Measurements from ENCODE around the gene BAIAP2. TPM values are rescaled to one million over a fixed set of nuclear protein-coding genes. Genes with fewer than 3 reads are reported as not detected.

Gene BAIAP2
- total RNA-seq, 4 donors from 2014 or later: 35.8 to 86.8 (median 42.1) TPM

DNA sequence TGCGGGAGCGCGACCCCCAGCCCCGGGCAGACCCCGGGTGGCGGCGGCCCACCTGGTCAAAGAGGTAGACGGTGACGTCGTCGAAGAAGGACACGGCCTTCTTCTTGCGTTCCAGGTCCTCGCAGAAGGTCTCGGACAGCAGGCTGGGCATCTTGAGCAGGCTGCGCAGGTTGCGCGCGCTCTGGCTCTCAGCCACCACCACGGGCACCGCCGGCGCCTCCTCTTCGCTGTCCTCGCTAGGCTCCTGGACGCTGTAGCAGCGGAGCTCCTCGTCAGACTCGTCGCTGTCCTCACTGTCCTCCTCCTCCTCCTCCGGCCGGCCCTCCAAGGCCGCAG, 85.2 kb downstream of the BAIAP2 start:
- 68 to 90% methylated on average over 8 to 33 of the region's 33 CpGs for WGBS, 2 donors

DNA sequence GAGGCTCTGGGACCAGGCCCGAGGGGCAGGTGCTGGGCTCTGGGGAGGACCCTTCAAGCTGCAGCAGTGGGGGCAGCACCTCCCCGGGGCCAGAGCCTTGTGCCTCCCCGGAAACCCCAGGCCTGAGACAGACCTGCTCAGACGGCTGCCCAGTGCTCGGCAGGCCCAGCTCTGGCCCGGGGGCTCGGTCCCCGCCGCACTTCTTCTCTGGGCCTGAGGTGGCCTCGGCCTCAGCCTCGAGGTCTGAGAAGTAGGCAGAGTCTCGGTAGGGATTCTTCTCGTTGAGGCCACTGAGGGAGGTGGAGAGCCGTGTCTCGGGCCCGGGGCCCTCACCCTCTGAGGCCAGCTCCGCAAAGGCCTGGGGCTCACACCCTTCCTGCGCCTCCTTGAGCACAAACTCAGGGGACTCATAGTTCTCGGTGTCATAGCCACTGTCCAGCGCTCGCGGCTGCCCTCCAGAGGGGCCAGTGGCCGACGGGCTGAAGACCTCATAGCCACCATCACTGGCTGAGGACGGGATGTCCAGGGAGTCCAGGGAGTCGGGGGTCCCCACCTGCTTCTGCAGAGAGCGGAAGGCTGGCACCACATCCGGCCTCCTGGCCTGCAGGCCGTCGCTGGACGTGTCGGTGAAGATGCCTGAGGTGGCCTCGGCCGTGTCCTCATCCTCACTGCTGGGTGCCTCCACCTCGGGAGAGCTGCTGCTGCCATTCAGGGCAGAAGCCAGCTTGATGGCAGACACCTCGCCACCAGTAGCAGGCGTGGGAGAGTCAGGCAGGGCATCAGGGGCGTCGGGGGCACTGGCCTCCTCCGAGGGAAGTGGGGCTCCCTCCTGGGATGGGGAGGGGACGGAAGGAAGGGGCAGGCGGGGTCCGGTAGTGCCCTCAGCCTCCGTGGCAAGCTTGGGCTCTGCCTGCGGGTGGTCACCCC, 86.0 kb downstream of the BAIAP2 start:
- intact Hi-C loops (cut with DNase I): no loop called here
- no peak for TF ChIP-seq POLR2A (IDR thresholded peaks at IDR 0.05)
- TF ChIP-seq, protein P1, sequence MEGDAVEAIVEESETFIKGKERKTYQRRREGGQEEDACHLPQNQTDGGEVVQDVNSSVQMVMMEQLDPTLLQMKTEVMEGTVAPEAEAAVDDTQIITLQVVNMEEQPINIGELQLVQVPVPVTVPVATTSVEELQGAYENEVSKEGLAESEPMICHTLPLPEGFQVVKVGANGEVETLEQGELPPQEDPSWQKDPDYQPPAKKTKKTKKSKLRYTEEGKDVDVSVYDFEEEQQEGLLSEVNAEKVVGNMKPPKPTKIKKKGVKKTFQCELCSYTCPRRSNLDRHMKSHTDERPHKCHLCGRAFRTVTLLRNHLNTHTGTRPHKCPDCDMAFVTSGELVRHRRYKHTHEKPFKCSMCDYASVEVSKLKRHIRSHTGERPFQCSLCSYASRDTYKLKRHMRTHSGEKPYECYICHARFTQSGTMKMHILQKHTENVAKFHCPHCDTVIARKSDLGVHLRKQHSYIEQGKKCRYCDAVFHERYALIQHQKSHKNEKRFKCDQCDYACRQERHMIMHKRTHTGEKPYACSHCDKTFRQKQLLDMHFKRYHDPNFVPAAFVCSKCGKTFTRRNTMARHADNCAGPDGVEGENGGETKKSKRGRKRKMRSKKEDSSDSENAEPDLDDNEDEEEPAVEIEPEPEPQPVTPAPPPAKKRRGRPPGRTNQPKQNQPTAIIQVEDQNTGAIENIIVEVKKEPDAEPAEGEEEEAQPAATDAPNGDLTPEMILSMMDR (IDR thresholded peaks at IDR 0.05): no peak
- no peak for DNase-seq
- WGBS, 2 donors: 82 to 85% methylated on average over 12 to 17 of the region's 45 CpGs
- no peaks in the 10 kb centered on the region for H3K9me3 ChIP-seq
- peaks cover 6 to 13% of the 10 kb centered on the region in 2 donors for H3K4me1 ChIP-seq
- no peak overlapping the region for H3K4me3 ChIP-seq (replicated peaks in 1 of 3)
- no peaks in the 10 kb centered on the region for H3K27me3 ChIP-seq
- no peak overlapping the region for H3K27ac ChIP-seq
- H3K36me3 ChIP-seq: no peaks in the 10 kb centered on the region

More for the DNA sequence above, 85.2 kb downstream of the BAIAP2 start:
- H3K9me3 ChIP-seq: no peaks in the 10 kb centered on the region
- no peak overlapping the region for H3K27ac ChIP-seq
- intact Hi-C loops (cut with DNase I): no loop called here
- no peaks in the 10 kb centered on the region for H3K27me3 ChIP-seq
- no peaks in the 10 kb centered on the region for H3K36me3 ChIP-seq
- no peak for TF ChIP-seq POLR2A (IDR thresholded peaks at IDR 0.05)
- TF ChIP-seq, protein P1 (IDR thresholded peaks at IDR 0.05): no peak
- DNase-seq: no peak
- H3K4me1 ChIP-seq: peaks cover 6 to 13% of the 10 kb centered on the region in 2 donors
- H3K4me3 ChIP-seq (replicated peaks in 1 of 3): no peak overlapping the region

- TF ChIP-seq POLR2A (IDR thresholded peaks at IDR 0.05): no peak
- TF ChIP-seq, protein P1 (IDR thresholded peaks at IDR 0.05): no peak
These were observed 87.1 kb downstream of the BAIAP2 start for GRCh38 chr17:81121841-81122733.

DNA sequence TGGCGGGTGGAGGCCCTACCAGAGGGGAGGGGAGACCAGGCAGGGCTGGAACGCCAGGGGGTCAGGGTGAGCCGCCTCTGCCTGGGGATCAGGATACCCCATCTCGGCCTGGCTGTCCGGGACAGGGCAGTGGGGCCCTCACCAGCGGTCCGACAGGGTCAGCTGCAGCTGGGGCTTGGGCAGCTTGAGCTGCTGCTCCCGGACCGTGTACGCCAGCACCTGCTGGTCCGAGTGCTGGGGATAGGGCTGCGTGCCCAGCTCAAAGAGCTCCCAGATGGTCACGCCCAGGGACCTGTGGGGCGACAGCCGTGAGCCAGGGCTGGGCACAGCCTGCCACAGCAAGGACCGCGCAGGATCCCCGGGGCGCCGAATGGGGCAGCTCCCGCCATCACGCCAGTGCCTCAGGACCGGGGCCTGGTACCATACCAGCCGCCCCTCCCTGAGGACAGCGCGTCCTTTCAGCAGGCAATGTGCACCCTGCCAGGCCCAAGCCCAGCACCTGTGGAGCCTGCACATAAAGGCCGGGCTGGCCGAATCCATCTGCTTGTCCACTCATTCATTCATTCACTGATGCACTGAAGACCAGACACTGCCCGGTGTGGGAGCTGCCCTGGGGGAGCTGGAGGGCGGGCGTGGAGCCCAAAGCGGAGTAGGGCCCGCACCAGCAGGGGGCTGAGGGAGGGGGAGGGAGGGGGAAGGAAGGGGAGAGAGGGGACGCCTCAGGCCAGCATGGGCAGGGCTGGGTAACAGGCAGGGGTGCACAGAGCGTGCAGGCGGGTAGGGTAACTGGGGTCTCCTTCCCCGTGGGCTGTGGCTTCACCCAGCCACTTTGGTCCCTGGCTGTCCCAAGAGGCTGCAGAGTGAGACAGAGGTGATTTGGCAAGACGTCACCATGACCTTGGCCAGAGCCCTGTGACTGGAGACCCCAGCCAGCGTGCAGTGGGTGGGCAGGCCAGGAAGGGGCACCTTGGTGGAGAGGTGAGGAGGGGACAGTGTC, 88.4 kb downstream of the BAIAP2 start:
- intact Hi-C loops (cut with DNase I): no loop called here

More at GRCh38 chr17:81121841-81122733, 87.1 kb downstream of the BAIAP2 start:
- intact Hi-C loops (cut with DNase I): no loop called here
- WGBS, 2 donors: 80 to 82% methylated on average over 6 to 67 of the region's 109 CpGs
- Histone ChIP-seq H3K36me3 (no peaks in the 10 kb centered on the region), H3K4me3 (replicated peaks in 1 of 3) (no peak overlapping the region), H3K27me3 (no peaks in the 10 kb centered on the region), H3K27ac (no peak overlapping the region), H3K4me1 (peaks cover 6 to 13% of the 10 kb centered on the region in 2 donors), H3K9me3 (no peaks in the 10 kb centered on the region)
- DNase-seq: no peak

More for the DNA sequence above, 88.4 kb downstream of the BAIAP2 start:
- Histone ChIP-seq H3K27me3 (no peaks in the 10 kb centered on the region), H3K9me3 (no peaks in the 10 kb centered on the region), H3K27ac (no peak overlapping the region), H3K36me3 (no peaks in the 10 kb centered on the region), H3K4me1 (peaks cover 6 to 13% of the 10 kb centered on the region in 2 donors), H3K4me3 (replicated peaks in 1 of 3) (no peak overlapping the region)
- WGBS, 2 donors: 88 to 92% methylated on average over 20 to 30 of the region's 39 CpGs
- TF ChIP-seq POLR2A (IDR thresholded peaks at IDR 0.05): no peak
- TF ChIP-seq, protein P1 (IDR thresholded peaks at IDR 0.05): no peak
- DNase-seq: no peak

Measured in thyroid gland (tissue), 4 donors.